Keratinocyte (primary cell): ENCODE results near the gene SLC49A4. TPM values are rescaled to one million over a fixed set of nuclear protein-coding genes. Genes with fewer than 3 reads are reported as not detected.

Experiments used
- DNase-seq: peaks from one replicate; pipeline ENCODE4 v3.0.0-alpha.2; 2011; ENCODE audit warnings: low read depth, missing footprints, low spot score
- FAIRE-seq: peaks from 2 replicates; lab custom pipeline; 2011; peaks lifted over from hg19 to GRCh38; lab: Jason Lieb, UNC
- H2AFZ ChIP-seq: 2 replicates; pipeline ENCODE4 v1.6.0; 2012; ENCODE audit warnings: low read length, control low read depth, inconsistent platforms; ENCODE audit not compliant: control insufficient read depth
- H3K27ac ChIP-seq: 2 replicates; pipeline ENCODE4 v1.5.1; 2011; ENCODE audit warnings: low read length; ENCODE audit not compliant: control insufficient read depth, insufficient read depth
- H3K27me3 ChIP-seq: 3 replicates; pipeline ENCODE4 v1.6.0; 2011; ENCODE audit warnings: low read length; ENCODE audit not compliant: control insufficient read depth, insufficient read depth; ENCODE audit errors: extremely low read depth
- H3K36me3 ChIP-seq, 2 experiments: 2 replicates in 1 of 2; 3 replicates in 1 of 2; pipeline ENCODE4 v1.5.1; 2011; ENCODE audit warnings: low read length in 2 of 2, mild to moderate bottlenecking in 1 of 2; ENCODE audit not compliant: control insufficient read depth in 2 of 2, insufficient read depth in 2 of 2; ENCODE audit errors: extremely low read depth in 1 of 2
- H3K4me1 ChIP-seq: 3 replicates; pipeline ENCODE4 v1.5.1; 2011; ENCODE audit warnings: low read length; ENCODE audit not compliant: control insufficient read depth, insufficient read depth; ENCODE audit errors: extremely low read depth
- H3K4me2 ChIP-seq: 3 replicates; pipeline ENCODE4 v1.6.0; 2011; ENCODE audit warnings: low read depth, low read length; ENCODE audit not compliant: control insufficient read depth, insufficient read depth; ENCODE audit errors: extremely low read depth
- H3K4me3 ChIP-seq, 3 experiments: fragments of 200-600 bp in 1 of 3; sonication (generic) in 1 of 3; 2 replicates in 2 of 3; 3 replicates in 1 of 3; pipeline ENCODE4 v1.5.1; 2011 to 2016; ENCODE audit warnings: low read length in 3 of 3, mild to moderate bottlenecking in 3 of 3, control low read depth in 2 of 3, inconsistent platforms in 1 of 3, low read depth in 1 of 3, mixed read lengths in 1 of 3, mixed run types in 1 of 3, moderate library complexity in 1 of 3; ENCODE audit not compliant: control insufficient read depth in 2 of 3, insufficient read depth in 2 of 3; ENCODE audit errors: extremely low read depth in 1 of 3
- H3K79me2 ChIP-seq: 2 replicates; pipeline ENCODE4 v1.6.0; 2012; ENCODE audit warnings: low read length; ENCODE audit not compliant: control insufficient read depth, insufficient read depth
- H3K9ac ChIP-seq: 3 replicates; pipeline ENCODE4 v1.6.0; 2011; ENCODE audit warnings: low read length; ENCODE audit not compliant: control insufficient read depth, insufficient read depth; ENCODE audit errors: extremely low read depth
- H3K9me1 ChIP-seq: 3 replicates; pipeline ENCODE4 v1.6.0; 2011; ENCODE audit warnings: low read length; ENCODE audit not compliant: control insufficient read depth, insufficient read depth; ENCODE audit errors: extremely low read depth
- H3K9me3 ChIP-seq: 2 replicates; pipeline ENCODE4 v1.5.1; 2012; ENCODE audit warnings: low read depth, low read length; ENCODE audit not compliant: control insufficient read depth
- H4K20me1 ChIP-seq: 3 replicates; pipeline ENCODE4 v1.6.0; 2011; ENCODE audit warnings: low read length; ENCODE audit not compliant: control insufficient read depth, insufficient read depth; ENCODE audit errors: extremely low read depth
- EZH2 ChIP-seq: IDR thresholded peaks from one replicate; pipeline ENCODE4 v1.6.1; 2012; ENCODE audit warnings: inconsistent platforms, mild to moderate bottlenecking, low read length, moderate library complexity
- dilution Hi-C: fragments of 300-500 bp; cut with MboI; formaldehyde crosslinking; loops from one replicate; pipeline ENCODE4 v1.7.0; 2020; ENCODE audit warnings: low sequenced_read_pairs; ENCODE audit not compliant: extremely low pct_ligation_motif_present
- polyA plus RNA-seq, 5 experiments: library from polyadenylated mRNA; depleted of rRNA in 3 of 5; stranded (reverse) in 3 of 5; stranded (forward) in 1 of 5; unstranded in 1 of 5; fragments of >200 nt; gene quantifications; 1 replicate in 1 of 5; 2 replicates in 3 of 5; 3 replicates in 1 of 5; pipeline versions ENCODE4 v1.2.1 to v1.2.3, GENCODE V29; 2011 to 2012; ENCODE audit warnings: missing spikeins in 2 of 5, low read depth in 1 of 5, low replicate concordance in 1 of 5
- TF ChIP-seq, protein P1 (sequence below), 3 experiments: IDR thresholded peaks in 1 of 3; conservative IDR thresholded peaks in 1 of 3; optimal IDR thresholded peaks in 1 of 3; 2 replicates in 2 of 3; 3 replicates in 1 of 3; pipeline versions ENCODE3 to v1.5.1; 2011; ENCODE audit warnings: low read length in 3 of 3, mild to moderate bottlenecking in 3 of 3, moderate library complexity in 2 of 3, control low read depth in 1 of 3, inconsistent platforms in 1 of 3; ENCODE audit not compliant: insufficient read depth in 2 of 3; ENCODE audit errors: extremely low read depth in 1 of 3

The SLC49A4 gene
- polyA plus RNA-seq, 1 donor (not counting 4 experiments of a cell fraction or from before 2014, with no cell fraction given), result 18.2 TPM

DNA sequence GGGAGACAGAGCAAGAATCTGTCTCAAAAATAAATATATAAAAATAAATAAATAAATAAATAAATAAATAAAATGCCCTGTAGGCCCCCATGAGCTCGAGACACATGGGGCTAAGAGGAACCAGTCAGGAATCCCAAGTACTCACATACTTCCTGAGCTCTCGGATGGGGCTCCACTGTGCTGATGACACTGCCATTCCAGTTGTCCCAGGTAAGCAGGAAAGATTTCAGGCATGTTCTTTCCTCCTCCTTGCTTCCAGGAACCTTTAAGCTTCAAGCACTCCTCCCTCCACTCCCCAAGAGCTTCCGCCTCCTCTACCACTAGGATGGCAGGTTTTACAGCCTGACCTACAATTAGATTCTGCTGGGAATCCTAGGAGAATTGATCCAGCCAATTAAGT, 113.4 kb downstream of the SLC49A4 start:
- FAIRE-seq (no peak), DNase-seq (no peak)
- H4K20me1 ChIP-seq, result no peaks in the 10 kb centered on the region
- H3K36me3 ChIP-seq, result no peaks in the 10 kb centered on the region
- H3K4me2 ChIP-seq, result no peak overlapping the region
- dilution Hi-C loops, result no loop called here
- H3K9me1 ChIP-seq, result no peaks in the 10 kb centered on the region
- peaks cover 12% of the 10 kb centered on the region for H3K27me3 ChIP-seq
- no peak overlapping the region for H3K9ac ChIP-seq
- H3K9me3 ChIP-seq, result no peaks in the 10 kb centered on the region
- H2AFZ ChIP-seq, result no peak overlapping the region
- TF ChIP-seq EZH2, result no peak
- TF ChIP-seq, protein P1, sequence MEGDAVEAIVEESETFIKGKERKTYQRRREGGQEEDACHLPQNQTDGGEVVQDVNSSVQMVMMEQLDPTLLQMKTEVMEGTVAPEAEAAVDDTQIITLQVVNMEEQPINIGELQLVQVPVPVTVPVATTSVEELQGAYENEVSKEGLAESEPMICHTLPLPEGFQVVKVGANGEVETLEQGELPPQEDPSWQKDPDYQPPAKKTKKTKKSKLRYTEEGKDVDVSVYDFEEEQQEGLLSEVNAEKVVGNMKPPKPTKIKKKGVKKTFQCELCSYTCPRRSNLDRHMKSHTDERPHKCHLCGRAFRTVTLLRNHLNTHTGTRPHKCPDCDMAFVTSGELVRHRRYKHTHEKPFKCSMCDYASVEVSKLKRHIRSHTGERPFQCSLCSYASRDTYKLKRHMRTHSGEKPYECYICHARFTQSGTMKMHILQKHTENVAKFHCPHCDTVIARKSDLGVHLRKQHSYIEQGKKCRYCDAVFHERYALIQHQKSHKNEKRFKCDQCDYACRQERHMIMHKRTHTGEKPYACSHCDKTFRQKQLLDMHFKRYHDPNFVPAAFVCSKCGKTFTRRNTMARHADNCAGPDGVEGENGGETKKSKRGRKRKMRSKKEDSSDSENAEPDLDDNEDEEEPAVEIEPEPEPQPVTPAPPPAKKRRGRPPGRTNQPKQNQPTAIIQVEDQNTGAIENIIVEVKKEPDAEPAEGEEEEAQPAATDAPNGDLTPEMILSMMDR (optimal IDR thresholded peaks at IDR 0.05 in 1 of 3, IDR thresholded peaks at IDR 0.05 in 1 of 3, conservative IDR thresholded peaks at IDR 0.05 in 1 of 3; ENCODE audit: extremely low read depth in 1 of 3, insufficient read depth in 2 of 3, low read length in 3 of 3), result no peak
- H3K4me3 ChIP-seq, result no peak overlapping the region
- H3K27ac ChIP-seq, result no peak overlapping the region
- H3K79me2 ChIP-seq, result no peaks in the 10 kb centered on the region
- no peaks in the 10 kb centered on the region for H3K4me1 ChIP-seq

DNA sequence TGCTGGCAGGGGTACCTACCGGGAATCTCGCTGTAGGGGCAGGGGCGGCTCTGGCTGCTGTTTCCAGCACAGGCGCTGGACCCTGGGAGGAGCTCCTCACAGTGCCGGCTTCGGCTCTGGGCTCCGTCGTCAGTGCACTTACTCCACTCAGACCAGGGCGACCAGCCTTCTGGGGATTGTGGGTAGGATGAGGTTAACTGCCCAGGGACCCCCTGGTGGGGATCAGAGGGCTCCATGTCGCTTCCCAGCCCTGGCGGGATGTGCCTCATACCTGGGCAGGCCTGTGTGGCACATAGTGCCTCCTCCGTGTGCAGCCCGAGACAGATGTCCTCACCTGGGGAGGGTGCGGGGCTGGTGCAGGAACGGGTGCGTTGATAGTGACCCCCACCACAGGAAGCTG, 117.0 kb downstream of the SLC49A4 start:
- Histone ChIP-seq H3K4me3 (no peak overlapping the region), H3K9me3 (no peaks in the 10 kb centered on the region), H3K4me2 (no peak overlapping the region), H3K4me1 (no peaks in the 10 kb centered on the region), H3K27me3 (peaks cover 33% of the 10 kb centered on the region), H3K27ac (no peak overlapping the region), H3K9me1 (no peaks in the 10 kb centered on the region), H3K79me2 (no peaks in the 10 kb centered on the region), H2AFZ (no peak overlapping the region), H3K36me3 (no peaks in the 10 kb centered on the region), H4K20me1 (no peaks in the 10 kb centered on the region), H3K9ac (no peak overlapping the region)
- TF ChIP-seq EZH2, result no peak
- TF ChIP-seq, protein P1 (optimal IDR thresholded peaks at IDR 0.05 in 1 of 3, IDR thresholded peaks at IDR 0.05 in 1 of 3, conservative IDR thresholded peaks at IDR 0.05 in 1 of 3; ENCODE audit: extremely low read depth in 1 of 3, insufficient read depth in 2 of 3, low read length in 3 of 3), result no peak
- no peak for DNase-seq
- dilution Hi-C loops, result no loop called here
- no peak for FAIRE-seq
